Stimulated activated CD4-positive, alpha-beta T cell treated with anti-CD3 and anti-CD28 coated beads, TNF-alpha, amount 100 ng/mL, for 48 hours (primary cell): Measurements from ENCODE around the gene ZNF101.

Source experiments
- DNase-seq, 3 donors: peaks; one replicate each; pipeline ENCODE4 v3.0.0-alpha.2; 2020; ENCODE audit warnings: low read depth in 3 of 3

ZNF101 gene

DNA sequence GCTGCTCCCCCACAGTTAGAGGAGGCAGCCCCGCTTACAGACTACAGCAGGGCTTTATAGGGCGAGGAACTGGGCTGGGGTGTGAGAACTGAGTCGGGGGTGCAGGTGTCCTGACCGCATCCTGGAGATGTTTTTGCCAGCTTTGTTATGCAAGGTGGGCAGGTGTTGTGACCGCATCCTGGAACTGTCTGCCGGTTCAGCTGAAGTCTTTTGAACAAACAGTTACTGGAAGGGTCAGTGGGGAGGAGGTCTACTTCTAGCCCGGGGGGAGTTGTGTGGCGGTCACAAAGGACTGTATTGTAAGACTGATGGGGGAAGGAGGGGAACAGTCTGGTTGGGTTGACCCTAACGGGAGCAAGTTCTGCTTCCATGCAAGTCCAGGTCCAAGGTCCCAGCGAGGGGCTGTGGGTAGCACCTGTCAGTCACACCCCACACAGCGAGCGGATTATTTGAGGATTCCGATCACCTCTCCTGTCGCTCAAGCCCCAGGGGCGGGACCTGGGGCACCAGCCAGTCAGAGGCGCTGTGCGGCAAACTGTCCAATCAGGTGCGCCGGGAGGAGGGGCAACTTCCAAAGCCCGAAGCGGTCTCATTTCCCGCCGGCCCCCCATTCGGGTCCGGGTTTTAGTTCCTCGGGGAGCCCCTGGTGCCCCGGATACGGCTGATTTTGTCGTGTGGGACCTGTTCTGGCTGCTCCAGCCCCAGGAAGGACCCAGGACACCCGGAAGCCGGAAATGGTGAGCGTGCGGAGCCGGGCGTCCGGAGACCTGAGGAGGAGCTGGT lies at the start of gene ZNF101:
TSS of gene ZNF101 (plus strand) at position 610 of the 783 bp plus-strand sequence. CDS start at position 735, 125 bp downstream.
- peak; percentile 92 to 95 (median 95) for DNase-seq

DNA sequence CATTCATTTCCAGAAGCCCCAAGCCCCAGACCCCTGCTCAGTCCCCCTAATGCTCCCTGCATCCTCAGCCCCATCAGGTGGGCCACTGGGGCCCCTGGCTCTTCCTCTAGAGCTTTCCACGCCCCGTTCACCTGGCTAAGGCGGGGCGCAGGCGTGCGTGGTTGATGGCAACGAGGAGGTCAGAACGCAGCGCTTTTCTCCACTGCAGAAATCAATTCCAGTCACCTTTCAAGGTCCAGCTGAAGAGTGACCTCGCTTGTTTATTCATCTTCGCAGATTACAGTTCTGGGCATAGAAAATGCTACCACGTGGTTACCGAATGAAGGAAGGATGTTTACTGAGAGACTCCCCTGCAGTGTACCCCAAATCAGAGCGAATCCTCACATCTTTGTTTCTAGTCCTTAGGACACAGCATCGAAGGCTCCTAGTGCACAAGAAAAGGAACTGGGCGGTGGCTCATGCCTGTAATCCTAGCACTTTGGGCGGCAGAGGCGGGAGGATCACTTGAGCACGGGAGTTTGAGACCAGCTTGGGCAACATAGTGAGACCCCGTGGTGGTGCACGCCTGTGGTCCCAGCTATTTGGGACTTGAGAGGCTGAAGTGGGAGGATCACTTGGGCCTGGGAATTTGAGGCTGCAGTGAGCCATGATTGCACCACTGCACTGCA lies 49.3 kb upstream of the ZNF101 start:
- DNase-seq = no peak

GRCh38 chr19:19619849-19620210 lies 48.8 kb upstream of the ZNF101 start:
- DNase-seq = no peak

GRCh38 chr19:19623383-19623782 lies 45.3 kb upstream of the ZNF101 start:
- no peak for DNase-seq

- no peak for DNase-seq
These were observed 44.5 kb upstream of the ZNF101 start for GRCh38 chr19:19624032-19624570.

DNA sequence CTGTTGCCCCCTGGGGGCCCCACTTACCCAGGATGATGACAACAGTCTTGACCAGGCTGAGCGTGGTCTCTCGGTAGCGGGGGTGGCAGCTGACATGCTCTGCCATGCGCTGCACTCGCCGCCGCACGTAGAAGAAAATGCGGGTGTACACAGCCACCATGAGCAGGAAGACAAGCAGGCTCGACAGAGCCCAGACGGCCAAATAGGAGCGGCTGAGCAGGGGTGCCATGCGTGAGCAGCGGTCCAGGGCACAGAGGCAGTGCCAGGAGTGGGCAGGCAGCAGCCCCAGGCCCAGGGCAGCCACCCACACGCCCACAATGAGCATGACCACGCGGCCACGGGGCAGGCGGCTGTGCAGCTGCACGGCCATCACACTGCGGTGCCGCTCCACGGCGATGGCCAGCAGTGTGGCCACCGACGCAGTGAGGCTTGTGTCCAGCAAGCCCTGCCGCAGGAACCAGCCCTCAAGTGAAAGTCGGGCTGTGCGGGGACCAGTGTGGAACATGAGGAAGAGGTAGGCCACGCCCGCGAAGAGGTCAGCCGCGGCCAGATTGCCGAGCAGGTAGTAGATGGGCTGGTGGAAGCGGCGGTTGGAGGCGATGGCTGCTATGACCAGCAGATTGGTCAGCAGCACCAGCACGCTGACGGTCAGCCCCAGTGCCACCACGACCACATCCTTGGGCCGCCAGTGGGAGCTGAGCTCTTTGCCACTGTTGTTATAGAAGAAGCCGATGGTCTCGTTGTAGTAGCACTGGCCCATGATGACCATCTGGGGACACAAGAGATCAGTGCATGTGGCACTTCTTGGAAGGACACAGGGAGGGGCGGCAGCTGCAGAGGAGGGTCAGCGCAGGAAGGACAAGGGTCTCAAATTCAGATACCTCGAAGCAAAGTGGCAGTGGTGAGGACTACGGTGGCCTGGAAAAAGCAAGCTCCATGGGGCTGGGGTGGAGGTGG lies 41.8 kb upstream of the ZNF101 start:
- no peak for DNase-seq

- peak in 1 of 3 donors; percentile 58 for DNase-seq
These were observed 40.8 kb upstream of the ZNF101 start, which contains the start of gene LPAR2 for GRCh38 chr19:19627621-19628500. TSS of gene LPAR2 (minus strand) at chr19:19628220. CDS start at chr19:19627275, 945 bp downstream.

DNA sequence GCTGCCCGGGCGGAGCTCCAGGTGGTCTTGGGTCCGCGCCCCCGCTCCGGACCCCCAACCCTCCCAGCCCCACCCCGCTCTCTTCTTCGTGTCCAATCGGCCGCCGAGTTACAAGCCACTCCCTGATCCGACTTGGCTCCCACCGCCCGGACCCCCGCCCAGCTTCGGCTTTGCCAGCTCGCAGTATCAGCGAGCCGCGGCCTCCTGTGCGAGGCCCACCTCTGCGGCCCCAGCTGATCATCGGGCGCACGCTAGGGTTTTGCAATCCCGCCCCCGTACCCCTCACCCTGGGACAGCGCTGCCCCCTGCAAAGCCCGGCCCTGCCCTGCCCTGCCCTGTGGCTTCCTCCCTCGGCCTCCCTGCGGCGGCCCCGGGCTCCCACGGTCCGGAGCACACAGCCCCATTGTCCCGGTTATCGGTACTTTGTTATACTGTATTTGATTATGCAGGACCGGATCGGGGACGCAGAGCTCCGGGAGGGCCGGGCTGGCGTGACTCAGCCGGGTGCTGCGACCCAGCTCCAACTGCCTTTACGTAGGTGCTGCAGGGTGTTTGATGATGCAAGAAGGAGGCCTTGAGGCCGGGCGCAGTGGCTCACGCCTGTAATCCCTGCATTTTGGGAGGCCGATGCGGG lies 40.0 kb upstream of the ZNF101 start:
- peak in 1 of 3 donors; percentile 36 for DNase-seq

DNA sequence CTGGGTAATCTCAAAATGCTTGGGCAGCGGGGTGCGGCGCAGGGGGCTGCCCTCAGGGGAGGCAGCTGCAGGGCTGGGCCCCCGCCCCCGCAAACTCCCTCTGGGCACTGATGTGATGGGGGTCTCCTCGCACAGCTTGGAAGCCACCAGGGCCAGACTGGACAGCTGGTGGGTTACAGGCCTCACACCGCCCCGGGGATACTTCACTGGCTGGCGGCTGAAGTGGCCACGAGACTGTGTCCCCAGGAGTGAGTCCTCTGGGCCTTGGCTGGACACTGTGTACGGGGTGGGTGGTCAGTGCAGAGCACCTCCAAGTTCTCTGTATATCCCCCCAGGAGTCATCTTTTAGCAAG lies 38.6 kb upstream of the ZNF101 start:
- DNase-seq = no peak

DNA sequence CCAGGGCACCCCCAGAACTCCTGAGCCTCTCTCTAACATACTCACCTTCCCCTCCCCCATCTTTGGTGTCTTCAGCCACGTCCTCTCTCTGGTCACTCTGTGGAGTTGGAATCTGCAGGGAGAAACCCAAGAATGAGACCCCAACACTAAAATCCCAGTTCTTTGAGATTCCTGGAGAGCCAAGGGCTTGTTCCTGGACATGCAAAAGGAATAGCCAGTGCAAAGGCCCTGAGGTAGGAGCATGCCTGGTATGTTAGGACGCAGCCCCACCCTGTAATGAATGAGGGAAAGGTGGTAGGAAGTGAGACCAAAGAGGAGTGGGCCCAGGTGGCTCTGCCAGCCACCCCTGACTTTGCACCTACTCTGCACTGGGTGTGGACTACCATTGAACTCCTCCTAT lies 38.2 kb upstream of the ZNF101 start:
- no peak for DNase-seq

DNA sequence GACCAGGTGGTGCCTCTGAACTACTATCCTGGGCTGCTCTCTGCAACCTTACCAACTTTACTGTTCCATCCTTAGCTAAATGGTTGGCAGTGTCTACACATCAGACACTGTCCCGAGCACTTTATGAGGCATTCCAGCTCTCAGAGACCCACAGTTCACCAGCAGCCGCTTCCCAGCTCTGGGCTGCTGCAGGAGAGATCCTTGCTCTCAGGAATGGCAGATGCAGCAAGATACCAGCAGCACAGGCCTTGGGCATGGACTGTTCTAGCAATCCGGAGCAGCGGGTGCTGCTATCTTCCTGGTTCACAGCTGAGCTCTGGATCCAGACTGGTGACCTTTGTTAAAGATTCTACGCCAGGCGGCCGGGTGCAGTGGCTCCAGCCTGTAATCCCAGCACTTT lies 37.3 kb upstream of the ZNF101 start:
- DNase-seq = no peak

DNA sequence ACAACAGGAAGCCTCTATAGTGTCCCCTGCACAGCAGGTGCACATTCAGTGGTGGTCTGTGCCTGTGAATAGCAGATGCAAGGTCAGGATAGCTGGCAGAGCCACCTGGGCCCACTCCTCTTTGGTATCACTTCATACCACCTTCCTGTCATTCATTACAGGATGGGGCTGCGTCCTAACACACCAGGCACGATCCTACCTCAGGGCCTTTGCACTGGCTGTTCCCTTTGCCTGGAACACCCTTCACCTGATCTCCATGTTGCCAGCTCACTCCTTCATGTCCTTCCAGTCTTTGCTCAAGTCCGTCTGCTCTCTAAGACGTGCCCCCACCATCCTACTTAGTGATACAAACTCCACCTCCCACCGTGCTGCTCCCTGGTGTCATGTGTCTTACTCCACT lies 36.0 kb upstream of the ZNF101 start:
- DNase-seq = no peak

GRCh38 chr19:19633711-19634515 lies 34.7 kb upstream of the ZNF101 start:
- DNase-seq = no peak

DNA sequence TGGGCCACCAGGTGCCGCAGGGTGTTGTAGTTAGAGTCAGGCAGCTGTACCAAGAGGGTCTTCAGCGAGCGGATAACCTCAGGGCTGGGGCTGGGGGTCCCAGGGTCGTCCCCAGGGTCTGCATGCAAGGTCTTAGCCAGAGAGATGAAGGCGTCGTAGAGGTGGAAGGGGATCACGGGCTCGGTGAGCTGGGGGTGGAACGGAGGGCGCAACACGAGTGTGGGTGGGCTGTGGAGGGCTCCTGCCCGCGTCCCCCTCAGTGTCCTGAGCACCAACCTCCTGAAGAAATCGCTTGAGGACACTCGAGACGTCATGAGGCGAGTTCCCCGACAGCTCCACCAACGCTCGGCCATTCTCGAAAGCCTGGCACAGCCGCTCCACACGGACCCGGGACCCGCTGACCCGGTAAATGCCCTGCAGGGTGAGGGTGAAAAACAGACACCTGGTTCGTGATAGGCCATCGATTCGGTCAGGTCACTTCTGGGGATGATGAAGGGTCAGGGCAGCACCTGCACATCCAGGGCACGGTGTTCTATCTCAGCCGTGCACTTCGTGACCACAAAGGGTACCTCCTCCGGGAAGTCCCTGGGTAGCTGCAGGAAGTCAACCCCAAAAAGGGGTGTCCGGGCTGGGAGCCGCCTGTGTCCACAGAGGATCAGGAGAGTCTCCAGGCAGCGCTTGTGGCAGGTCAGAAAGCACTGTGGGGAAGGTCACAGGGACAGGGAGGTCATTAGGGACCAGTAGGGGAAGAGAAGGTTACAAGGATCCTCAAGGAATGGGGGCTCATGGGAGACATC lies 33.9 kb upstream of the ZNF101 start:
- no peak for DNase-seq

GRCh38 chr19:19635313-19635702 lies 33.3 kb upstream of the ZNF101 start:
- no peak for DNase-seq

- no peak for DNase-seq
These were observed 32.0 kb upstream of the ZNF101 start for GRCh38 chr19:19636573-19637185.

- DNase-seq = no peak
These were observed 31.5 kb upstream of the ZNF101 start for GRCh38 chr19:19637186-19637522.

- no peak for DNase-seq
These were observed 31.0 kb upstream of the ZNF101 start for GRCh38 chr19:19637523-19638251.
